Kidney (tissue), 14 donors: ENCODE results near the gene SH3GL3. TPM values are rescaled to one million over a fixed set of nuclear protein-coding genes. Genes with fewer than 3 reads are reported as not detected.

Source experiments
- DNase-seq, 5 donors: peaks; one replicate each; pipeline ENCODE4 v3.0.0-alpha.2; 2013 to 2020
- FAIRE-seq: peaks from 2 replicates; lab custom pipeline; 2012; peaks lifted over from hg19 to GRCh38; lab: Jason Lieb, UNC
- H3K27ac ChIP-seq, 2 donors: one replicate each; pipeline ENCODE4 v1.7.0; 2013; ENCODE audit warnings: low read depth in 2 of 2, low read length in 2 of 2, inconsistent platforms in 1 of 2
- H3K27me3 ChIP-seq: one replicate; pipeline ENCODE4 v1.7.1; 2013; ENCODE audit warnings: low read length, inconsistent platforms; ENCODE audit not compliant: control insufficient read depth, insufficient read depth
- H3K36me3 ChIP-seq, 3 donors: one replicate each; pipeline versions ENCODE4 v1.7.0 to v1.7.1; 2013; ENCODE audit warnings: low read length in 3 of 3, control low read depth in 1 of 3, inconsistent platforms in 1 of 3; ENCODE audit not compliant: insufficient read depth in 3 of 3, control insufficient read depth in 2 of 3
- H3K4me1 ChIP-seq, 3 donors: one replicate each; pipeline versions ENCODE4 v1.7.0 to v1.7.1; 2013; ENCODE audit warnings: low read length in 3 of 3, inconsistent platforms in 1 of 3, low read depth in 1 of 3; ENCODE audit not compliant: control insufficient read depth in 2 of 3, insufficient read depth in 2 of 3
- H3K4me3 ChIP-seq, 3 donors: one replicate each; pipeline versions ENCODE4 v1.7.0 to v1.8.1; 2013; ENCODE audit warnings: low read length in 3 of 3, control low read depth in 1 of 3, inconsistent platforms in 1 of 3
- H3K9ac ChIP-seq, 3 donors: one replicate each; pipeline versions ENCODE4 v1.7.0 to v1.7.1; 2013; ENCODE audit warnings: low read length in 3 of 3, control low read depth in 1 of 3, inconsistent platforms in 1 of 3
- H3K9me3 ChIP-seq, 3 donors: one replicate each; pipeline versions ENCODE4 v1.7.0 to v1.7.1; 2013; ENCODE audit warnings: low read length in 3 of 3, control low read depth in 1 of 3, inconsistent platforms in 1 of 3; ENCODE audit not compliant: control insufficient read depth in 2 of 3, insufficient read depth in 1 of 3
- intact Hi-C: fragments of 100-400 bp; cut with DNase I; formaldehyde crosslinking; loops from one replicate; pipeline ENCODE4 v1.11.1; 2022
- polyA plus RNA-seq: library from polyadenylated mRNA; stranded (reverse); fragments of 350-450 nt; fragmentation: Illumina TruSeq; extraction: RNeasy Lipid Tissue Mini Kit (QIAGEN cat#74804); gene quantifications from one replicate; pipeline ENCODE4 v1.2.3, GENCODE V29; 2014; ENCODE audit warnings: low read depth, low replicate concordance; ENCODE audit not compliant: insufficient read depth
- total RNA-seq: library from RNA; stranded (reverse); fragmentation: NEBNext Ultra II Directional; extraction: Animal tissue kit (Norgen Biotek cat#: 25700); gene quantifications from one replicate; pipeline ENCODE4 v1.2.1, GENCODE V29; 2021
- TF ChIP-seq, protein P1 (sequence below): IDR thresholded peaks from 3 replicates; pipeline ENCODE4 v1.5.1; 2012; ENCODE audit warnings: mild to moderate bottlenecking, moderate library complexity, borderline replicate concordance; ENCODE audit not compliant: insufficient read depth; ENCODE audit errors: extremely low read depth
- donor health status: control.
- donor health status: control.
- donor health status: control.
- donor health status: control.
- donor health status: control.
- donor health status: DM: yes; HTN: yes; CAD: no.
- donor health status: Normal renal cell carcinoma (clear cell type).

Gene SH3GL3
- total and polyA plus RNA-seq, 2 donors from 2014 or later = 0.47 TPM; not detected in 1

DNA sequence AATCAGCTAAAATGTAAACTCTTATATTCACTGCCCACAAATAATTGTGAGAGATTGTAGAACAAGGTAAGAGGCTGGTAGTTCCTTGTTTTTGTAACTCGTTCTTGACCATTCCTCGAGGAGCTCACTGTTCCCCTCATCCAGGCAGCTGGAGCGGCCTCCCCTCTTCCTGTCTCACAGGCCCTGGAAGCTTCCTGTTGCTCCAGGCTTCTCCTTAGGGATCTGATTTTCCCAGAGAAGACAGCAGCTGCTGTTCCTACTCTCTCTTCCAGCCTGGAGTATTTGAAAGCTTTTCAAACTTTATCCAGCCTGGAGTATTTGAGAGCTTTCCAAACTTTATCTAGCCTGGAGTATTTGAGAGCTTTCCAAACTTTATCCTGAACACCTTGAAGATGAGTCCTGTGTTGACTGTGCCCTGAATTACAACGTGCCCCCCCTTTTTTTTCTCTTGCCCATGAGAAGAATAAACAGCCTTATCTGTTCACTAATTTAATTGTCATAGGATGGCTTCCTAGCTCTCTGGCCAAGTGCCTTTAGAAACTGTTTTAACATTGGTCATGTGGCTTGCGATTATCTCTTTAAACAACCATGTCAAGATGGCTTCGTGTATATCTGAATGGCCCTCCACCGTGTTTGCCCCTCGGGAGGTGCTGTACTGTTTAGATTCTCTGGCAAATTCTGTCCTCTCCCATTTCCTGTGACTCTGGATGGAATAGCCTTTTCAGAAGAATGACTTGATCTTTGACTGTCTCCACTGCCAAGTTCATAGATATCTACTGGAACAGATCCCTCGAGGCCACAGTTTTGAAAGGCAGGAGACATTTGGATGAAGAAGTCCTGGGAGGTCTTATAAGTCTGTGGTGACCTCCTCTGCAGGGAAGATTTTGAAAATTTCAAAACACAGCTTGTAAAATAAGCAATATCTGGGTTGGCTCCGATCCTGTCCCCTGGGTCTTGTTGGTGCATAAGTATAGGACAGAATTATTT lies 211.6 kb downstream of the SH3GL3 start:
- H3K4me1 ChIP-seq = peaks cover 0 to 6% (median 0%) of the 10 kb centered on the region in 3 donors
- no peak overlapping the region for H3K9ac ChIP-seq
- TF ChIP-seq, protein P1, sequence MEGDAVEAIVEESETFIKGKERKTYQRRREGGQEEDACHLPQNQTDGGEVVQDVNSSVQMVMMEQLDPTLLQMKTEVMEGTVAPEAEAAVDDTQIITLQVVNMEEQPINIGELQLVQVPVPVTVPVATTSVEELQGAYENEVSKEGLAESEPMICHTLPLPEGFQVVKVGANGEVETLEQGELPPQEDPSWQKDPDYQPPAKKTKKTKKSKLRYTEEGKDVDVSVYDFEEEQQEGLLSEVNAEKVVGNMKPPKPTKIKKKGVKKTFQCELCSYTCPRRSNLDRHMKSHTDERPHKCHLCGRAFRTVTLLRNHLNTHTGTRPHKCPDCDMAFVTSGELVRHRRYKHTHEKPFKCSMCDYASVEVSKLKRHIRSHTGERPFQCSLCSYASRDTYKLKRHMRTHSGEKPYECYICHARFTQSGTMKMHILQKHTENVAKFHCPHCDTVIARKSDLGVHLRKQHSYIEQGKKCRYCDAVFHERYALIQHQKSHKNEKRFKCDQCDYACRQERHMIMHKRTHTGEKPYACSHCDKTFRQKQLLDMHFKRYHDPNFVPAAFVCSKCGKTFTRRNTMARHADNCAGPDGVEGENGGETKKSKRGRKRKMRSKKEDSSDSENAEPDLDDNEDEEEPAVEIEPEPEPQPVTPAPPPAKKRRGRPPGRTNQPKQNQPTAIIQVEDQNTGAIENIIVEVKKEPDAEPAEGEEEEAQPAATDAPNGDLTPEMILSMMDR = no peak
- H3K27me3 ChIP-seq = peaks cover 3% of the 10 kb centered on the region
- intact Hi-C loops = no loop called here
- H3K36me3 ChIP-seq = no peaks in the 10 kb centered on the region
- H3K4me3 ChIP-seq = no peak overlapping the region
- FAIRE-seq (no peak), DNase-seq (no peak)
- no peak overlapping the region for H3K27ac ChIP-seq
- no peaks in the 10 kb centered on the region for H3K9me3 ChIP-seq

DNA sequence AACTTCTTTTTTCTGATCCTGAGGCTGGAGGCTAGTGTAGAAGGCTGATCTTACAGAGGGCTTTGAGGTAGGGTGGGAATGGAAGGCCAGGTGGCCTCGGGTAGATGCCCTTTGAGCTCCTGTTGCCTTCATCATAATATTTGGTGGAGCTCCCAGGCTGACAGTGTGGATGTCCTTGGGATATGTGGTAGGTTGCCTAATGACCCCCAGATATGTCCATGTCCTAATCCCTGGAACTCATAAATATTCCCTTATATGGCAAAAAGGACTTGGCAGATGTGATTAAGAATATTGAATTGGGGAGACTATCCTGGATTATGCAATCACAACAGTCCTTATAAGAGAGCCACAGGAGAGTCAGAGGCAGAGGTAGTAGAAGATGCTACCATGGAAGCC lies 212.3 kb downstream of the SH3GL3 start:
- no peaks in the 10 kb centered on the region for H3K36me3 ChIP-seq
- no peak for DNase-seq
- TF ChIP-seq, protein P1 = no peak
- peaks cover 0 to 6% (median 0%) of the 10 kb centered on the region in 3 donors for H3K4me1 ChIP-seq
- peaks cover 3% of the 10 kb centered on the region for H3K27me3 ChIP-seq
- no peak overlapping the region for H3K27ac ChIP-seq
- FAIRE-seq = no peak
- H3K9me3 ChIP-seq = no peaks in the 10 kb centered on the region
- H3K4me3 ChIP-seq = no peak overlapping the region
- no peak overlapping the region for H3K9ac ChIP-seq
- intact Hi-C loops = no loop called here

DNA sequence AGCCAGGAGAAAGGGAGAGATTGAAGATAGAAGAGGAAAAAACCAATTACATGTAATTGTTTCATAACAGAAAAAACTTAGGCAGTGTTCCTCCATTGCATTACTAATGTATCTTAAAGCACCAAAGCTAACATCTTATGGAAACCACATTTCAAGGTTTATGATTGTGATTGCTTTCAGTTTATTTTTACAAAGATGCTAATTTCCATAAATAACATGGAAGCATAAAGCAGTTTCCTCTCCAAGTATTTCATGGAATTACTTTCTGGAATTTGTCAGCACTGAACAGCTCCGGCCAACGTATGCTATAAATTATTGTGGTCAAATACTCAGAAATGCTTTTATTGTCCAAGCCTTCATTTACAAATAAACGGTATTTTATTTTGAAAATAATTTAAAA lies 218.3 kb downstream of the SH3GL3 start:
- H3K27ac ChIP-seq = no peak overlapping the region
- TF ChIP-seq, protein P1 = no peak
- H3K9me3 ChIP-seq = no peaks in the 10 kb centered on the region
- no peak for FAIRE-seq
- H3K4me3 ChIP-seq = no peak overlapping the region
- no peaks in the 10 kb centered on the region for H3K36me3 ChIP-seq
- intact Hi-C loops = no loop called here
- peak in 1 of 5 donors; percentile 25 for DNase-seq
- H3K4me1 ChIP-seq = no peaks in the 10 kb centered on the region
- H3K27me3 ChIP-seq = no peaks in the 10 kb centered on the region
- H3K9ac ChIP-seq = no peak overlapping the region

Other genes starting within 250 kb of the SH3GL3 start
- gene HDGFL3, start 239.5 kb upstream of the SH3GL3 start, total RNA-seq = 40.1 TPM
- gene HDGFL3, start 239.5 kb upstream of the SH3GL3 start, polyA plus RNA-seq = 13.9 TPM
- gene BNC1, start 162.7 kb upstream of the SH3GL3 start, total RNA-seq = 0.38 TPM
- not detected for gene BNC1, start 162.7 kb upstream of the SH3GL3 start, polyA plus RNA-seq
- gene ADAMTSL3, start 206.8 kb downstream of the SH3GL3 start, total RNA-seq = 23.4 TPM
- 1.6 TPM for gene ADAMTSL3, start 206.8 kb downstream of the SH3GL3 start, polyA plus RNA-seq